ENCODE data around the gene CLEC14A. TPM values are rescaled to one million over a fixed set of nuclear protein-coding genes. Genes with fewer than 3 reads are reported as not detected.

Gene CLEC14A
- total RNA-seq, 3 donors from 2014 or later = 0.10 TPM; not detected in 2

DNA sequence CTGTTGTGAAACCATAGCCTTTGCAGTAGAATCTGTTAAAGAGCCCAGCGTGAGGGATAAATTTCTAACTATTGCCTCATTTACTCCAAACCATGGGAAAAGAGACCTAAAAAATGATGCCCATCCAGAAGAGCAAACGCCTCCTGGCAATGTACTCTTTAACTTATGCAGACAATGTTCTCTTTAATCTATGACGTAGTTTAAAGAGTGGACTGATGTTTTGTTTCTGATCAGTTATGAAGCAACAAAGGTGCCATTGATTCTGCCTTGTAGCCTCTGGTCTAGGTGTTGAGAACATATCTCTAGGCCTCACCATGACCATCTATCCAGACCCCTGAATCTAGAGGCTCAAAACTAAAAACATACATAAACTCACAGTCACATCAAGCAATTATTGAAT lies 34.8 kb downstream of the CLEC14A start:
- Mint-ChIP-seq H3K9me3 (no peaks in the 10 kb centered on the region), H3K36me3 (ENCODE audit: insufficient read depth) (no peaks in the 10 kb centered on the region), H3K4me3 (no peak overlapping the region), H3K4me1 (ENCODE audit: low read depth) (no peaks in the 10 kb centered on the region), H3K27me3 (ENCODE audit: low read depth) (peaks cover 3% of the 10 kb centered on the region)
- no peak for ATAC-seq
- DNase-seq = no peak

GRCh38 chr14:38217553-38217952 lies 38.3 kb downstream of the CLEC14A start:
- no peak for DNase-seq
- Mint-ChIP-seq H3K4me1 (ENCODE audit: low read depth) (no peaks in the 10 kb centered on the region), H3K9me3 (no peaks in the 10 kb centered on the region), H3K27me3 (ENCODE audit: low read depth) (peaks cover 4% of the 10 kb centered on the region), H3K36me3 (ENCODE audit: insufficient read depth) (no peaks in the 10 kb centered on the region), H3K4me3 (no peak overlapping the region)
- ATAC-seq = no peak

DNA sequence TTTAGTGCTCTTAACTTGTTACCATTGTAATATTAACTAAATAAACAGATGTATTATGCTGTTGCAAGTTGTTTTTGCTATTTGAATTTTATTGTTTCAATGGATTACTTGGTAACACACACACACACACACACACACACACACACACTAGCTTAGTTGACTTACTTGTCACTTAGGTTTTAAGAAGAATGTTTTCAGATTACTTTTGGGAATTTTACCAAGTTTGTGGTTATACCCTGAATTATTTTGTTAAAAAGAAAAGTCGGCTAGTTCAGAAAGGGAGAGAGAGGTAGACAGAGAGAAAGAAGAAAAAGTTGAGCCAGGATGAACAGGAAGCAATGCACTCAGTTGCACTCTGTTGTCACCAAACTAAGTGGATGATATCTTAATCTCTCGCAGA lies 42.9 kb downstream of the CLEC14A start:
- no peak for DNase-seq
- Mint-ChIP-seq H3K4me3 (no peak overlapping the region), H3K9me3 (no peaks in the 10 kb centered on the region), H3K4me1 (ENCODE audit: low read depth) (peaks cover 23% of the 10 kb centered on the region), H3K36me3 (ENCODE audit: insufficient read depth) (no peaks in the 10 kb centered on the region), H3K27me3 (ENCODE audit: low read depth) (peaks cover 34% of the 10 kb centered on the region)
- no peak for ATAC-seq

- Mint-ChIP-seq H3K27me3 (ENCODE audit: low read depth) (peaks cover 40% of the 10 kb centered on the region), H3K36me3 (ENCODE audit: insufficient read depth) (no peaks in the 10 kb centered on the region), H3K9me3 (no peaks in the 10 kb centered on the region), H3K4me3 (no peak overlapping the region), H3K4me1 (ENCODE audit: low read depth) (peaks cover 23% of the 10 kb centered on the region)
- DNase-seq (no peak), ATAC-seq (no peak)
Measured at GRCh38 chr14:38212111-38212510, 43.8 kb downstream of the CLEC14A start.

DNA sequence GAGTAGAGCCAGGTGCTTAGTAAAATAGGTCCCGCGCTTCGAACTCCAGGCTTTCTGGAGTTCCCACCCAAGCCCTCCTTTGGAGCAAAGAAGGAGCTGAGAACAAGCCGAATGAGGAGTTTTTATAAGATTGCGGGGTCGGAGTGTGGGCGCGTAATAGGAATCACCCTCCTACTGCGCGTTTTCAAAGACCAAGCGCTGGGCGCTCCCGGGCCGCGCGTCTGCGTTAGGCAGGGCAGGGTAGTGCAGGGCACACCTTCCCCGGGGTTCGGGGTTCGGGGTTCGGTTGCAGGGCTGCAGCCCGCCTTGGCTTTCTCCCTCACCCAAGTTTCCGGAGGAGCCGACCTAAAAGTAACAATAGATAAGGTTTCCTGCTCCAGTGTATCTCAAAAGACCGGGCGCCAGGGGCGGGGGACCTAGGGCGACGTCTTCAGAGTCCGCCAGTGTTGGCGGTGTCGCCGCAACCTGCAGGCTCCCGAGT lies 44.6 kb downstream of the CLEC14A start:
- ATAC-seq = no peak
- Mint-ChIP-seq H3K4me1 (ENCODE audit: low read depth) (peaks cover 23% of the 10 kb centered on the region), H3K27me3 (ENCODE audit: low read depth) (peaks cover 41% of the 10 kb centered on the region), H3K4me3 (no peak overlapping the region), H3K36me3 (ENCODE audit: insufficient read depth) (no peaks in the 10 kb centered on the region), H3K9me3 (no peaks in the 10 kb centered on the region)
- no peak for DNase-seq

DNA sequence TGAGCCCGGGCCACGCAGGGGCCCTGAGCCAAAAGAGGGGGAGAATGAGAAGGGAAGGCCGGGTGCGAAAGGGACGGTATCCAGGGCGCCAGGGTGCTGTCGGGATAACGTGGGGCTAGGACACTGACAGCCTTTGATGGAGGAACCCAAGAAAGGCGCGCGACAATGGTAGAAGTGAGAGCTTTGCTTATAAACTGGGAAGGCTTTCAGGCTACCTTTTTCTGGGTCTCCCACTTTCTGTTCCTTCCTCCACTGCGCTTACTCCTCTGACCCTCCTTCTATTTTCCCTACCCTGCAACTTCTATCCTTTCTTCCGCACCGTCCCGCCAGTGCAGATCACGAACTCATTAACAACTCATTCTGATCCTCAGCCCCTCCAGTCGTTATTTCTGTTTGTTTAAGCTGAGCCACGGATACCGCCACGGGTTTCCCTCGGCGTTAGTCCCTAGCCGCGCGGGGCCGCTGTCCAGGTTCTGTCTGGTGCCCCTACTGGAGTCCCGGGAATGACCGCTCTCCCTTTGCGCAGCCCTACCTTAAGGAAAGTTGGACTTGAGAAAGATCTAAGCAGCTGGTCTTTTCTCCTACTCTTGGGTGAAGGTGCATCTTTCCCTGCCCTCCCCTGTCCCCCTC lies 45.2 kb downstream of the CLEC14A start:
- peaks cover 46% of the 10 kb centered on the region for H3K27me3 Mint-ChIP-seq (ENCODE audit: low read depth)
- DNase-seq = no peak
- no peaks in the 10 kb centered on the region for H3K36me3 Mint-ChIP-seq (ENCODE audit: insufficient read depth)
- H3K4me3 Mint-ChIP-seq = peak overlapping the region; percentile 56
- H3K4me1 Mint-ChIP-seq (ENCODE audit: low read depth) = peaks cover 23% of the 10 kb centered on the region
- ATAC-seq = no peak
- H3K9me3 Mint-ChIP-seq = peaks cover 4% of the 10 kb centered on the region

GRCh38 chr14:38209572-38210557 lies 46.0 kb downstream of the CLEC14A start:
- Mint-ChIP-seq H3K9me3 (peaks cover 4% of the 10 kb centered on the region), H3K27me3 (ENCODE audit: low read depth) (peaks cover 48% of the 10 kb centered on the region), H3K36me3 (ENCODE audit: insufficient read depth) (no peaks in the 10 kb centered on the region), H3K4me1 (ENCODE audit: low read depth) (peaks cover 23% of the 10 kb centered on the region), H3K4me3 (peak overlapping the region; percentile 56)
- ATAC-seq = peak in 1 of 2 donors; percentile 57
- no peak for DNase-seq

DNA sequence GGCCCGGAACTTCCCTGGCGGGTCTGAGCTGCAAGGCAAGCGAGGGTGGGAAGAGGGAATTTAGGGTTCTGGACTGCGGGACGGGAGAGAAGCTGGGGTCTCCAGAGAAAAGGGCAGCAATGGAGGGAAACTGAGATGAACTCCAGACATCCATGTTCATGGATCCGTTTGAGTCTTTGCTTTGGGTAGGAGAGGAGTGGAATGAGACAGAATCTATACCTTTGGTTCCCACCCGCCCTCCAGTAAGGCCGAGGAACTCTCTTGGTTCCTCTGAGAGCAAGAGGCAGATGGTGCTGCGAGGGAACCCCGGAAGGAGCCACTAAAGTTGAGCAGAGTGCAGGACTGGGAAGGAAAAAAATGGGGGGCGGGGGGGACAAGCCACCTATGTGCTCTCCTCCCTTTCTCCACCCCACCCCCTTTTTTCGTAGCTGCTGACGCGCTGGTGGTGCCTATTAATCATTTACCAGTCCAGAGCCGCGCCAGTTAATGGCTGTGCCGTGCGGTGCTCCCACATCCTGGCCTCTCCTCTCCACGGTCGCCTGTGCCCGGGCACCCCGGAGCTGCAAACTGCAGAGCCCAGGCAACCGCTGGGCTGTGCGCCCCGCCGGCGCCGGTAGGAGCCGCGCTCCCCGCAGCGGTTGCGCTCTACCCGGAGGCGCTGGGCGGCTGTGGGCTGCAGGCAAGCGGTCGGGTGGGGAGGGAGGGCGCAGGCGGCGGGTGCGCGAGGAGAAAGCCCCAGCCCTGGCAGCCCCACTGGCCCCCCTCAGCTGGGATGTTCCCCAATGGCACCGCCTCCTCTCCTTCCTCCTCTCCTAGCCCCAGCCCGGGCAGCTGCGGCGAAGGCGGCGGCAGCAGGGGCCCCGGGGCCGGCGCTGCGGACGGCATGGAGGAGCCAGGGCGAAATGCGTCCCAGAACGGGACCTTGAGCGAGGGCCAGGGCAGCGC lies 47.0 kb downstream of the CLEC14A start:
- ATAC-seq (peak; percentile 64 to 71), DNase-seq (no peak)
- H3K27me3 Mint-ChIP-seq (ENCODE audit: low read depth) = peaks cover 48% of the 10 kb centered on the region
- H3K4me3 Mint-ChIP-seq = peak overlapping the region; percentile 53
- no peaks in the 10 kb centered on the region for H3K36me3 Mint-ChIP-seq (ENCODE audit: insufficient read depth)
- peaks cover 23% of the 10 kb centered on the region for H3K4me1 Mint-ChIP-seq (ENCODE audit: low read depth)
- H3K9me3 Mint-ChIP-seq = peaks cover 4% of the 10 kb centered on the region

DNA sequence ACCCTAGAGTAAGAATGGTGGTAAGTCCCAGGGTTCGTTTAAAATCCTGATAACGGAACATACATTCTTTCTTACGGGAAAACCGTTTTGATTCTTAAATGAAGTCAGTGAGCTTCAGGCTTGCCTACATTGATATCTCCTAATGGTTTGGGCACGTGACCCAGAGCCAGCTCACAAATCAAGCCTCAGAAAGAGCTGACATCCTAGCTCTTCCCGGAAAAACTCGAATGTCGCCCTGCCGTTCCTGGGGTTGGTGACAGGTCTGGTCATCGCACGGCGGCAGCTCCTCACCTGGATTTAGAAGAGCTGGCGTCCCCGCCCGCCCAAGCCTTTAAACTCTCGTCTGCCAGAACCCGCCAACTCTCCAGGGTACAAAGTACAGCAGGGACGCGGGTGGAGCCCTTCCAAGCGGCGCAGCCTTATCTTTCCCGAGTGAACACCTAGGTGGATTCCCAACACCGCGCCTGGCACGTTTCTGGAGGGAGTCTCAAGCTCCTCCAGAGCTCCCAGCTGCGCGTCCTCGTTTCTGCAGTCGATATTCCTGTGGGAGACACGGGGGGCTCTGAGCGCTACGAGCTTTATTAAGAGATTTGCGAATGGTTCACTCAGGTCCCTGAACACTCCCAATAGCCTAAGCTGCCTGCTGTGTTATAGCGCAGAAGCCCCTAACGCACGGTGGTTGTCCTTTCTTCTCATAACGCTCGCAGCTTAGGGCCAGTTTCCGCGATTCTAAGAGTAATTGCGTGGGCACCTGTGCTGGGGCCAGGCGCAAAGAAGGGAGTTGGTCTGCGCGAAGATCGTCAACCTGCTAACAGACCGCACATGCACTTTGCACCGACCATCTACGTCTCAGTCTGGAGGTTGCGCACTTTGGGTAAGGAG lies 47.9 kb downstream of the CLEC14A start, which contains the start of gene SSTR1:
TSS of gene SSTR1 (plus strand) at position 169 of the 882 bp plus-strand sequence. CDS start 1,486 bp downstream, outside the sequence.
- ATAC-seq = no peak
- Mint-ChIP-seq H3K36me3 (ENCODE audit: insufficient read depth) (no peaks in the 10 kb centered on the region), H3K9me3 (peaks cover 4% of the 10 kb centered on the region), H3K4me3 (peak within 1 kb of the TSS; percentile 53), H3K27me3 (ENCODE audit: low read depth) (peaks cover 44% of the 10 kb centered on the region), H3K4me1 (ENCODE audit: low read depth) (peaks cover 23% of the 10 kb centered on the region)
- no peak for DNase-seq

DNA sequence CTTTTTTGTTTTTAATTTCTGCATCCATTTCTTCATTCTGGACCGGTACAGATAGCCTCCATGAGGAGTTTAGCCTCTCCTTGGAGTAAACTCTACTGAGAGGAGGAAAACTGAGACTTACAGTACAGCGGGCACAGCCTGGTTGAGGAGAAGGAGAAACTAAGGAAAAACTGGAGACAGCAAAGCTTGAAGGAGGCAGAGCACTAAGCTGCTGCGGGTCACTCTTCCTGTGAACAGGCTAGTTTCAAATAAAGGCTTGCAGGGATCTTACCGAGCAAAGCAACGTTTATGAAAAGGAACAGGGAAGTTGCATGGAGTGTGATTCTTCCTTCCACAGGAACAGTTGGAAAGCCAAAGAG lies 48.5 kb downstream of the CLEC14A start:
- Mint-ChIP-seq H3K36me3 (ENCODE audit: insufficient read depth) (no peaks in the 10 kb centered on the region), H3K4me1 (ENCODE audit: low read depth) (peaks cover 23% of the 10 kb centered on the region), H3K27me3 (ENCODE audit: low read depth) (peaks cover 47% of the 10 kb centered on the region), H3K4me3 (no peak overlapping the region), H3K9me3 (peaks cover 4% of the 10 kb centered on the region)
- DNase-seq = no peak
- ATAC-seq = no peak

- Mint-ChIP-seq H3K36me3 (ENCODE audit: insufficient read depth) (no peaks in the 10 kb centered on the region), H3K27me3 (ENCODE audit: low read depth) (peaks cover 46% of the 10 kb centered on the region), H3K4me1 (ENCODE audit: low read depth) (peaks cover 22% of the 10 kb centered on the region), H3K4me3 (no peak overlapping the region), H3K9me3 (peaks cover 4% of the 10 kb centered on the region)
- ATAC-seq (no peak), DNase-seq (no peak)
Measured at GRCh38 chr14:38206689-38207376, 49.1 kb downstream of the CLEC14A start.

DNA sequence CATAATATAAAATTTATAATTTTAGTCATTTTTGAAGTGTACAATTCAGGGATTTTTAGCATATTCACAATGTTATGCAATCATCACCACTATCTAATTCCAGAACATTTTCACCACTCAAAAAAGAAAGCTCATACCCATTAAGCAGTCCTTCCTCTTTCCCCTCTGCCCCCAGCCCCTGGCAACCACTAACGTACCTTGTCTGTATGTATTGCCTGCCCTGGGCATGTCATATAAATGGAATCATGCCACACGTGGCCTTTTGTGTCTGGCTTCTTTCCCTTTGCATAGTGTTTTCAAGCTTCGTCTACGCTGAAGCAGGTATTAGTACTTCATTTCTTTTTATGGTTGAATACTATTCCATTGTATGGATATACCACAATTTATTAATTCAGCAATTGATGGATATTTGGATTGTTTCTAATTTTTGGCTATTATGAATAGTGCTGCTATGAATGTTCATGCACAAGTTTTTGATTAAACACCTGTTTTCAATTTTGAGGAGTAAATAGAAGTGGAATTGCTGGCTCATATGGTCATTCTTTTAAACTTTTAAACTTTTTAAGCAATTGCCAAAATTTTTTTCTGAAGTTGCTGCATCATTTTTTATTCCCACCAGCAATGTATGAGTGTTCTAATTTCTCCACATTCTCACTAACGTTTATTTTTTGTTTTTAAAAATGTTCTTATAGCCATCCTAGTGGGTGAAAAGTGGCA lies 49.8 kb downstream of the CLEC14A start:
- DNase-seq (no peak), ATAC-seq (no peak)
- Mint-ChIP-seq H3K27me3 (ENCODE audit: low read depth) (peaks cover 42% of the 10 kb centered on the region), H3K4me3 (no peak overlapping the region), H3K9me3 (peaks cover 4% of the 10 kb centered on the region), H3K36me3 (ENCODE audit: insufficient read depth) (no peaks in the 10 kb centered on the region), H3K4me1 (ENCODE audit: low read depth) (peaks cover 20% of the 10 kb centered on the region)

Measured in activated T-cell treated with anti-CD3 and anti-CD28 coated beads, Interleukin-2, amount 50 U/mL, for 4 hours (primary cell).